Liver (tissue), 9 donors: ENCODE measurements around the gene BIN2. TPM values are rescaled to one million over a fixed set of nuclear protein-coding genes. Genes with fewer than 3 reads are reported as not detected.
A peak's percentile ranks its signal among the peaks of the same experiment; 100 is the strongest.
"Not testable (repeated sequence)": the region's sequence is repeated elsewhere in the genome, so short reads cannot be mapped to it uniquely, and the experiment has no call there.

Source experiments
- DNase-seq: peaks from one replicate; pipeline ENCODE4 v3.0.0-alpha.2; 2017; ENCODE audit warnings: low spot score
- H3K27ac ChIP-seq, 2 donors: one replicate each; pipeline ENCODE4 v1.7.0; 2013; ENCODE audit warnings: inconsistent platforms in 2 of 2, low read length in 2 of 2, control low read depth in 1 of 2, low read depth in 1 of 2, mild to moderate bottlenecking in 1 of 2
- H3K27me3 ChIP-seq, 4 donors: one replicate each; pipeline versions ENCODE4 v1.6.1 to v1.7.0; 2013; ENCODE audit warnings: low read length in 3 of 4, inconsistent platforms in 1 of 4, mild to moderate bottlenecking in 1 of 4, moderate library complexity in 1 of 4; ENCODE audit not compliant: control insufficient read depth in 4 of 4, insufficient read depth in 4 of 4
- H3K36me3 ChIP-seq, 4 donors: one replicate each; pipeline versions ENCODE4 v1.6.1 to v1.7.0; 2013; ENCODE audit warnings: low read length in 3 of 4, mild to moderate bottlenecking in 3 of 4, low read depth in 1 of 4, moderate library complexity in 1 of 4; ENCODE audit not compliant: control insufficient read depth in 4 of 4, insufficient read depth in 3 of 4
- H3K4me1 ChIP-seq, 4 donors: one replicate each; pipeline versions ENCODE4 v1.6.1 to v1.7.0; 2013; ENCODE audit warnings: low read length in 3 of 4, mild to moderate bottlenecking in 3 of 4, moderate library complexity in 1 of 4; ENCODE audit not compliant: control insufficient read depth in 4 of 4, insufficient read depth in 4 of 4
- H3K4me3 ChIP-seq, 3 donors: one replicate each; pipeline versions ENCODE4 v1.6.1 to v1.7.0; 2013; ENCODE audit warnings: low read length in 3 of 3, control low read depth in 1 of 3, low read depth in 1 of 3, mild to moderate bottlenecking in 1 of 3
- H3K9ac ChIP-seq, 2 donors: one replicate each; pipeline ENCODE4 v1.7.0; 2013; ENCODE audit warnings: low read length in 2 of 2, mild to moderate bottlenecking in 2 of 2, moderate library complexity in 2 of 2, control low read depth in 1 of 2, low read depth in 1 of 2
- H3K9me3 ChIP-seq, 4 donors: one replicate each; pipeline versions ENCODE4 v1.6.1 to v1.7.0; 2013; ENCODE audit warnings: low read length in 3 of 4; ENCODE audit not compliant: control insufficient read depth in 4 of 4
- FOXA2 ChIP-seq: IDR thresholded peaks from 2 replicates; pipeline ENCODE4 v1.6.1; 2016; ENCODE audit warnings: antibody characterized with exemption
- GABPA ChIP-seq, 2 donors: IDR thresholded peaks in 1 of 2; conservative IDR thresholded peaks in 1 of 2; 2 replicates each; pipeline ENCODE4 v1.6.1; 2016; ENCODE audit warnings: antibody characterized with exemption in 2 of 2, mild to moderate bottlenecking in 1 of 2, moderate library complexity in 1 of 2
- HNF4A ChIP-seq, 2 donors: conservative IDR thresholded peaks; 2 replicates each; pipeline ENCODE4 v1.6.1; 2016; ENCODE audit warnings: antibody characterized with exemption in 2 of 2, mild to moderate bottlenecking in 2 of 2
- JUND ChIP-seq, 2 donors: IDR thresholded peaks; 2 replicates each; pipeline ENCODE4 v1.6.1; 2016; ENCODE audit warnings: antibody characterized with exemption in 2 of 2
- SP1 ChIP-seq: IDR thresholded peaks from 2 replicates; pipeline ENCODE4 v1.6.1; 2018; ENCODE audit warnings: antibody characterized with exemption, mild to moderate bottlenecking
- YY1 ChIP-seq: IDR thresholded peaks from 2 replicates; pipeline ENCODE4 v1.6.1; 2016; ENCODE audit warnings: antibody characterized with exemption, mild to moderate bottlenecking
- WGBS: extraction: QIAGEN DNeasy Blood & Tissue Kit; methylation state at CpG from one replicate; pipeline ENCODE4 v1.1.7; 2013; 5-methylcytosine and 5-hydroxymethylcytosine counted together
- polyA plus RNA-seq, 2 donors: library from polyadenylated mRNA; stranded (reverse) in 1 of 2; unstranded in 1 of 2; fragments of 200-250 nt in 1 of 2; fragments of >200 nt in 1 of 2; fragmentation: Nextera tagmentation in 1 of 2; extraction: Ambion mirVana in 1 of 2; gene quantifications; one replicate each; pipeline versions ENCODE4 v1.2.1 to v1.2.3, GENCODE V29; 2013 to 2015
- total RNA-seq, 2 donors: library from RNA; depleted of rRNA; stranded (reverse); fragments of >200 nt; gene quantifications; one replicate each; pipeline ENCODE4 v1.2.3, GENCODE V29; 2014
- TF ChIP-seq, protein P1 (sequence below): IDR thresholded peaks from 2 replicates; pipeline ENCODE4 v1.6.1; 2016; ENCODE audit warnings: antibody characterized with exemption
- TF ChIP-seq, protein P2 (sequence below): fragments of 150-350 bp; IDR thresholded peaks from 2 replicates; pipeline ENCODE4 v1.5.1; 2017; ENCODE audit warnings: improper control_type of control experiment, low read depth, low read length; ENCODE audit not compliant: missing input control
- TF ChIP-seq, protein P3 (sequence below): IDR thresholded peaks from 2 replicates; pipeline ENCODE4 v1.6.1; 2016; ENCODE audit warnings: antibody characterized with exemption
- donor health status: healthy.
- donor health status: healthy.
- donor health status: healthy.
- donor health status: healthy.
- donor health status: healthy.

The BIN2 gene
- total and polyA plus RNA-seq, 4 donors, result 1.9 to 10.2 (median 4.4) TPM

DNA sequence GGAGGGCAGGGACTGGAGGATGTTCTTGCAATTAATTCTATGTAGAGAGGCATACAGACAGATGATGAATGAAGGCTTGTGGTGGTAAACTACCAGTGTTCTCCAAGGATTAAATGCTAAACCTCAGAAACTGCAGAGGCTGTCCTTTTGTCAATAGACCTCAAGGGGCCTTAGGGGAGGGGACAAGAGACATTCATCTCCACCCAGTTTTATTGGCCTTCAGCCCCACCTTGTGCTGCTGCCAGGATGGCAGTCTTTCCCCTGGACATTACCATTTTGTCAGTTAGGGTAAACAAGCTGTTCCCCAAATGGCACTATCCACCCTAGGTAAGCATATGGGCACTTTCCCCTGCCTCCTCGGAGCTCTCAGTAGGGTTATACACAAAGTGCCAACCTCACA is 48.9 kb downstream of the BIN2 start:
- 79% methylated on average over 1 of the region's 1 CpG for WGBS
- TF ChIP-seq FOXA2, result no peak
- no peak for TF ChIP-seq GABPA (IDR thresholded peaks at IDR 0.05 in 1 of 2, conservative IDR thresholded peaks at IDR 0.05 in 1 of 2)
- no peak overlapping the region for H3K9ac ChIP-seq
- DNase-seq, result no peak
- peaks cover 0 to 12% (median 9%) of the 10 kb centered on the region in 4 donors for H3K4me1 ChIP-seq
- no peaks in the 10 kb centered on the region for H3K9me3 ChIP-seq
- no peak overlapping the region for H3K27ac ChIP-seq
- H3K27me3 ChIP-seq, result no peaks in the 10 kb centered on the region
- no peaks in the 10 kb centered on the region for H3K36me3 ChIP-seq
- H3K4me3 ChIP-seq, result no peak overlapping the region

DNA sequence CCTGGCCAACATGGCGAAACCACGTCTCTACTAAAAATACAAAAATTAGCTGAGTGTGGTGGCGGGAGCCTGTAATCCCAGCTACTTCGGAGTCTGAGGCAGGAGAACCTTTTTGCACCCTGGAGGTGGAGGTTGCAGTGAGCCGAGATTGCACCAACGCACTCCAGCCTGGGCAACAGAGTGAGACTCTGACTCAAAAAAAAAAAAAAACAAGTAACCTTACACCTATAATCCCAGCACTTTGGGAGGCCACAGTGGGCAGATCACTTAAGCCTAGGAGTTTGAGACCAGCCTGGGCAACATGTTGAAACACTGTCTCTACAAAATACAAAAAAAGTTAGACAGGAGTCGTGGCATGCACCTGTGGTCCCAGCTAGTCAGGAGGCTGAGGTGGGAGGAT is 51.2 kb downstream of the BIN2 start:
- not testable (repeated sequence) for DNase-seq, H3K27me3 ChIP-seq, H3K4me3 ChIP-seq, H3K9me3 ChIP-seq, H3K27ac ChIP-seq, H3K9ac ChIP-seq, H3K36me3 ChIP-seq
- WGBS, result 96% methylated on average over 7 of the region's 7 CpGs
- peaks cover 0 to 17% (median 13%) of the 10 kb centered on the region in 4 donors for H3K4me1 ChIP-seq

DNA sequence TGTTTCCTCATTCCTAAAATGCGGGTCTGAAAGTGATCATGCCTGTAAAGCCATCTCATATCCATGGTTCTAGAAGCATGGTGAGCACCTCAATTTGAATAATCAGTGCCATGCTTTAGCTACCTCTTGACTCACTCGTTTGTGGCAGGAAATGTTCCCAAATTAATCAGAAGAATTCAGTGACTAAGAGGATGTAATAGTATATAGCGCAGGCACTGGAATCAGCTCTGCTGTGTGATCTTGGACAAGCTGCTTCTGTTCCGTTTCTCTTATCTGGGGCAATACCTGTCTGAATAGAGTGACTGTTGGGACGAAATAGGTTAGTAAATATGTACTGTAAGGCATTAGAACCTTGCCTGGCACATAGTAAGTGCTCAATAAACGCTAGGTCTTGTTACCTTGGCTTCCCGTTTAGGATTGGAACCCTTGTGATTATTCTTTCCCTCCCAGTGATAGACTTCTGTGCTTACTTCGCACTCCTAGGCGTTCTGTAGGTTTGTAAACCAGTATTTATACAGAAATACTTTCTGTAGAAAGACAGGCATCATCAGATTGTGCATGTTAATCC is 52.9 kb downstream of the BIN2 start:
- H3K4me3 ChIP-seq, result peak overlapping the region; percentile 54 to 86 (median 68)
- H3K9ac ChIP-seq, result peak overlapping the region; percentile 10 to 57
- no peaks in the 10 kb centered on the region for H3K27me3 ChIP-seq
- TF ChIP-seq, protein P1, sequence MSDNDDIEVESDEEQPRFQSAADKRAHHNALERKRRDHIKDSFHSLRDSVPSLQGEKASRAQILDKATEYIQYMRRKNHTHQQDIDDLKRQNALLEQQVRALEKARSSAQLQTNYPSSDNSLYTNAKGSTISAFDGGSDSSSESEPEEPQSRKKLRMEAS, result no peak
- TF ChIP-seq JUND (IDR thresholded peaks at IDR 0.05) (no peak), HNF4A (conservative IDR thresholded peaks at IDR 0.05) (no peak), SP1 (no peak), FOXA2 (no peak), GABPA (IDR thresholded peaks at IDR 0.05 in 1 of 2, conservative IDR thresholded peaks at IDR 0.05 in 1 of 2) (no peak), YY1 (no peak)
- TF ChIP-seq, protein P2, sequence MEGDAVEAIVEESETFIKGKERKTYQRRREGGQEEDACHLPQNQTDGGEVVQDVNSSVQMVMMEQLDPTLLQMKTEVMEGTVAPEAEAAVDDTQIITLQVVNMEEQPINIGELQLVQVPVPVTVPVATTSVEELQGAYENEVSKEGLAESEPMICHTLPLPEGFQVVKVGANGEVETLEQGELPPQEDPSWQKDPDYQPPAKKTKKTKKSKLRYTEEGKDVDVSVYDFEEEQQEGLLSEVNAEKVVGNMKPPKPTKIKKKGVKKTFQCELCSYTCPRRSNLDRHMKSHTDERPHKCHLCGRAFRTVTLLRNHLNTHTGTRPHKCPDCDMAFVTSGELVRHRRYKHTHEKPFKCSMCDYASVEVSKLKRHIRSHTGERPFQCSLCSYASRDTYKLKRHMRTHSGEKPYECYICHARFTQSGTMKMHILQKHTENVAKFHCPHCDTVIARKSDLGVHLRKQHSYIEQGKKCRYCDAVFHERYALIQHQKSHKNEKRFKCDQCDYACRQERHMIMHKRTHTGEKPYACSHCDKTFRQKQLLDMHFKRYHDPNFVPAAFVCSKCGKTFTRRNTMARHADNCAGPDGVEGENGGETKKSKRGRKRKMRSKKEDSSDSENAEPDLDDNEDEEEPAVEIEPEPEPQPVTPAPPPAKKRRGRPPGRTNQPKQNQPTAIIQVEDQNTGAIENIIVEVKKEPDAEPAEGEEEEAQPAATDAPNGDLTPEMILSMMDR, result no peak
- TF ChIP-seq, protein P3, sequence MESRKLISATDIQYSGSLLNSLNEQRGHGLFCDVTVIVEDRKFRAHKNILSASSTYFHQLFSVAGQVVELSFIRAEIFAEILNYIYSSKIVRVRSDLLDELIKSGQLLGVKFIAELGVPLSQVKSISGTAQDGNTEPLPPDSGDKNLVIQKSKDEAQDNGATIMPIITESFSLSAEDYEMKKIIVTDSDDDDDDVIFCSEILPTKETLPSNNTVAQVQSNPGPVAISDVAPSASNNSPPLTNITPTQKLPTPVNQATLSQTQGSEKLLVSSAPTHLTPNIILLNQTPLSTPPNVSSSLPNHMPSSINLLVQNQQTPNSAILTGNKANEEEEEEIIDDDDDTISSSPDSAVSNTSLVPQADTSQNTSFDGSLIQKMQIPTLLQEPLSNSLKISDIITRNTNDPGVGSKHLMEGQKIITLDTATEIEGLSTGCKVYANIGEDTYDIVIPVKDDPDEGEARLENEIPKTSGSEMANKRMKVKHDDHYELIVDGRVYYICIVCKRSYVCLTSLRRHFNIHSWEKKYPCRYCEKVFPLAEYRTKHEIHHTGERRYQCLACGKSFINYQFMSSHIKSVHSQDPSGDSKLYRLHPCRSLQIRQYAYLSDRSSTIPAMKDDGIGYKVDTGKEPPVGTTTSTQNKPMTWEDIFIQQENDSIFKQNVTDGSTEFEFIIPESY, result no peak
- no peaks in the 10 kb centered on the region for H3K36me3 ChIP-seq
- peak overlapping the region; percentile 74 to 76 for H3K27ac ChIP-seq
- peaks cover 0 to 17% (median 13%) of the 10 kb centered on the region in 4 donors for H3K4me1 ChIP-seq
- 47% methylated on average over 9 of the region's 9 CpGs for WGBS
- DNase-seq, result no peak
- H3K9me3 ChIP-seq, result no peaks in the 10 kb centered on the region
